GM12878 (cell line): ENCODE results near the gene EPHA8.

Experiments used
- BCLAF1 ChIP-seq: fragments of 450-650 bp; IDR thresholded peaks from 2 replicates; pipeline ENCODE4 v1.6.1; 2017; ENCODE audit warnings: antibody characterized with exemption, mild to moderate bottlenecking, moderate library complexity
- CTCF ChIP-seq, 3 experiments: IDR thresholded peaks in 2 of 3; conservative IDR thresholded peaks in 1 of 3; 2 replicates each; pipeline ENCODE4 v1.5.1; 2011; ENCODE audit warnings: low read depth in 3 of 3, low read length in 3 of 3, mild to moderate bottlenecking in 3 of 3, control low read depth in 2 of 3, moderate library complexity in 2 of 3, inconsistent platforms in 1 of 3, mixed read lengths in 1 of 3; ENCODE audit not compliant: control insufficient read depth in 2 of 3, insufficient read depth in 1 of 3; ENCODE audit errors: extremely low read depth in 1 of 3

DNA sequence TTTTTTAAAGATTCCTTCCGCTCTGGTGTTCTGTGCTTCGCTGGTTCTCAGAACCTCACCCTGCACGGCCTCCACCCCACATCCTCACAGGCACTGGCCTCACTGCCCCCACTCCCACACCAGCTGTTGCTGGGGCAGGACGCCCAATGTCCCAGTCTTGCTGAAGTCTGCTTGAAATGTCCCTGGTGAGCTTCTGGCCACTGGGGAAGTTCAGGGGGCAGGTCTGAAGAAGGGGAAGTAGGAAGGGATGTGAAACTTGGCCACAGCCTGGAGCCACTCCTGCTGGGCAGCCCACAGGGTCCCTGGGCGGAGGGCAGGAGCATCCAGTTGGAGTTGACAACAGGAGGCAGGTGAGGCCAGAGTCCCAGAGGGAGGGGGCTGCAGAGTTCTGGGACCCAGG lies 73.1 kb downstream of the EPHA8 start, which contains the start of gene C1QA:
- TF ChIP-seq CTCF (IDR thresholded peaks at IDR 0.05 in 2 of 3, conservative IDR thresholded peaks at IDR 0.05 in 1 of 3; ENCODE audit: control insufficient read depth in 2 of 3, extremely low read depth in 1 of 3, insufficient read depth in 1 of 3, low read depth in 3 of 3, low read length in 3 of 3) (no peak), BCLAF1 (no peak)
